B cell (primary cell): ENCODE measurements around the gene SASH1. TPM values are rescaled to one million over a fixed set of nuclear protein-coding genes. Genes with fewer than 3 reads are reported as not detected.

Experiments
- ATAC-seq: fragments of 200-7000 bp; cut with Tn5 transposase; one replicate; pipeline ENCODE4 v1.10.0; 2021; ENCODE audit warnings: low read depth, mild to moderate bottlenecking, moderate number of reproducible peaks, moderate library complexity
- CTCF ChIA-PET: fragments of 350-600 bp; sonication (Branson Sonifier 250); formaldehyde crosslinking; loops from one replicate; lab custom pipeline; 2021; ENCODE audit warnings: antibody characterized with exemption, inconsistent platforms; lab: Charles Lee
- POLR2A ChIA-PET: fragments of 350-600 bp; sonication (Branson Sonifier 250); formaldehyde crosslinking; loops from one replicate; lab custom pipeline; 2021; ENCODE audit warnings: antibody characterized with exemption; lab: Charles Lee
- DNase-seq: peaks from one replicate; pipeline ENCODE4 v3.0.0; 2013
- H2AFZ ChIP-seq: 2 replicates; pipeline ENCODE4 v1.6.1; 2012; ENCODE audit warnings: mild to moderate bottlenecking, low read depth, low read length; ENCODE audit not compliant: insufficient read depth, poor library complexity, severe bottlenecking
- H3K27ac ChIP-seq, 2 donors: 1 replicate in 1 of 2; 2 replicates in 1 of 2; pipeline ENCODE4 v1.5.1; 2012 to 2013; ENCODE audit warnings: low read length in 2 of 2, mild to moderate bottlenecking in 2 of 2, moderate library complexity in 1 of 2
- H3K27me3 ChIP-seq, 4 experiments: fragments of 200-600 bp in 1 of 4; sonication (generic) in 1 of 4; replicated peaks in 1 of 4; 1 replicate in 2 of 4; 2 replicates in 2 of 4; pipeline versions ENCODE4 v1.6.1 to v1.7.0; 2013 to 2016; ENCODE audit warnings: low read length in 3 of 4, mild to moderate bottlenecking in 2 of 4, mixed read lengths in 1 of 4, moderate library complexity in 1 of 4; ENCODE audit not compliant: insufficient read depth in 4 of 4, control insufficient read depth in 3 of 4; ENCODE audit errors: control extremely low read depth in 1 of 4
- H3K36me3 ChIP-seq, 2 experiments: replicated peaks in 1 of 2; 1 replicate in 1 of 2; 2 replicates in 1 of 2; pipeline versions ENCODE4 v1.6.1 to v1.7.1; 2013; ENCODE audit warnings: low read length in 1 of 2; ENCODE audit not compliant: insufficient read depth in 2 of 2, control insufficient read depth in 1 of 2; ENCODE audit errors: control extremely low read depth in 1 of 2, extremely low read depth in 1 of 2
- H3K4me1 ChIP-seq, 2 donors: fragments of 200-600 bp in 1 of 2; sonication (generic) in 1 of 2; 1 replicate in 1 of 2; 2 replicates in 1 of 2; pipeline versions ENCODE4 v1.5.1 to v1.6.1; 2013 to 2017; ENCODE audit warnings: low read length in 2 of 2; ENCODE audit not compliant: control insufficient read depth in 2 of 2, insufficient read depth in 2 of 2
- H3K4me2 ChIP-seq: replicated peaks from 2 replicates; pipeline ENCODE3; 2012; ENCODE audit warnings: mild to moderate bottlenecking, low read depth, low read length; ENCODE audit not compliant: poor library complexity, severe bottlenecking
- H3K4me3 ChIP-seq, 5 experiments: fragments of 200-600 bp in 1 of 5; sonication (generic) in 1 of 5; 1 replicate in 3 of 5; 2 replicates in 2 of 5; pipeline versions ENCODE4 v1.5.1 to v1.7.0; 2011 to 2016; ENCODE audit warnings: low read length in 4 of 5, mild to moderate bottlenecking in 4 of 5, low read depth in 2 of 5, control low read depth in 1 of 5, moderate library complexity in 1 of 5; ENCODE audit not compliant: insufficient read depth in 1 of 5; ENCODE audit errors: control extremely low read depth in 1 of 5, extremely low read depth in 1 of 5
- H3K79me2 ChIP-seq: fragments of 200-600 bp; sonication (generic); one replicate; pipeline ENCODE4 v1.6.0; 2016; ENCODE audit warnings: low read length; ENCODE audit not compliant: control insufficient read depth, insufficient read depth
- H3K9ac ChIP-seq: fragments of 200-600 bp; sonication (generic); 2 replicates; pipeline ENCODE4 v1.6.1; 2017; ENCODE audit warnings: mild to moderate bottlenecking, low read length, moderate library complexity
- H3K9me3 ChIP-seq, 3 donors: one replicate each; pipeline versions ENCODE4 v1.6.1 to v1.7.1; 2013; ENCODE audit warnings: low read length in 2 of 3; ENCODE audit not compliant: control insufficient read depth in 2 of 3, insufficient read depth in 1 of 3; ENCODE audit errors: control extremely low read depth in 1 of 3
- H4K20me1 ChIP-seq: 2 replicates; pipeline ENCODE4 v1.6.0; 2012; ENCODE audit warnings: mild to moderate bottlenecking, low read length; ENCODE audit not compliant: insufficient read depth, control insufficient read depth, poor library complexity, severe bottlenecking
- H3K27ac Mint-ChIP-seq: one replicate; pipeline ENCODE4 v1.8.0; 2021; ENCODE audit warnings: mixed read lengths
- H3K27me3 Mint-ChIP-seq: one replicate; pipeline ENCODE4 v1.8.0; 2021; ENCODE audit warnings: mixed read lengths
- H3K4me1 Mint-ChIP-seq: one replicate; pipeline ENCODE4 v1.8.0; 2021; ENCODE audit warnings: mixed read lengths
- H3K4me3 Mint-ChIP-seq: one replicate; pipeline ENCODE4 v1.8.0; 2021; ENCODE audit warnings: mixed read lengths
- H3K9me3 Mint-ChIP-seq: one replicate; pipeline ENCODE4 v1.8.0; 2022; ENCODE audit warnings: mixed read lengths; ENCODE audit not compliant: insufficient read depth
- CTCF ChIP-seq: fragments of 200-600 bp; IDR thresholded peaks from one replicate; pipeline ENCODE4 v1.8.0; 2022; ENCODE audit warnings: antibody characterized with exemption, mild to moderate bottlenecking
- EZH2 ChIP-seq: IDR thresholded peaks from 2 replicates; pipeline ENCODE4 v1.6.1; 2012; ENCODE audit warnings: borderline replicate concordance, low read depth, mild to moderate bottlenecking, moderate library complexity, low read length; ENCODE audit not compliant: insufficient read depth, poor library complexity, severe bottlenecking
- WGBS: methylation state at CpG from one replicate; pipeline ENCODE4 v1.1.5; 2013; ENCODE audit warnings: missing lambda C conversion rate; ENCODE audit not compliant: insufficient coverage; 5-methylcytosine and 5-hydroxymethylcytosine counted together
- intact Hi-C: fragments of 100-400 bp; cut with micrococcal nuclease; formaldehyde crosslinking; loops from one replicate; pipeline ENCODE4 v1.10.0; 2022
- polyA plus RNA-seq: library from polyadenylated mRNA; depleted of rRNA; stranded (reverse); fragments of >200 nt; gene quantifications from 2 replicates; pipeline ENCODE4 v1.2.3, GENCODE V29; 2012
- total RNA-seq, 2 donors: library from RNA; stranded (reverse); fragments of 120-200 nt in 1 of 2; gene quantifications; 1 replicate in 1 of 2; 2 replicates in 1 of 2; pipeline versions ENCODE4 v1.2.3 to v1.2.4, GENCODE V29; 2013 to 2022

The SASH1 gene
- total and polyA plus RNA-seq, 2 donors (not counting 1 experiment from before 2014, with no cell fraction given), result 0.01 to 0.07 TPM

GRCh38 chr6:148596891-148597455 is 254.3 kb downstream of the SASH1 start:
- 46% methylated on average over 2 of the region's 3 CpGs for WGBS
- no peaks in the 10 kb centered on the region for H3K4me1 Mint-ChIP-seq
- H3K4me2 ChIP-seq, result no peak overlapping the region
- ATAC-seq (no peak), DNase-seq (no peak)
- no peak overlapping the region for H3K27ac Mint-ChIP-seq
- H3K36me3 ChIP-seq, result no peaks in the 10 kb centered on the region
- no peak overlapping the region for H3K4me3 Mint-ChIP-seq
- intact Hi-C loops, result no loop called here
- H3K4me1 ChIP-seq, result no peaks in the 10 kb centered on the region
- ChIA-PET POLR2A (no interaction called here), CTCF (interaction anchor here (2.2 kb wide), 1 partner anchor 20 kb away, joined by 12 read pairs; no protein-coding TSS in a partner anchor)
- TF ChIP-seq EZH2 (no peak), CTCF (no peak)
- H3K9me3 Mint-ChIP-seq, result peaks cover 7% of the 10 kb centered on the region
- H3K27me3 ChIP-seq, result no peaks in the 10 kb centered on the region
- H3K27ac ChIP-seq, result no peak overlapping the region
- no peaks in the 10 kb centered on the region for H4K20me1 ChIP-seq
- H3K9me3 ChIP-seq, result peaks cover 0 to 4% (median 2%) of the 10 kb centered on the region in 3 donors
- no peak overlapping the region for H3K9ac ChIP-seq
- H3K4me3 ChIP-seq, result no peak overlapping the region
- no peaks in the 10 kb centered on the region for H3K27me3 Mint-ChIP-seq
- no peaks in the 10 kb centered on the region for H3K79me2 ChIP-seq
- no peak overlapping the region for H2AFZ ChIP-seq

DNA sequence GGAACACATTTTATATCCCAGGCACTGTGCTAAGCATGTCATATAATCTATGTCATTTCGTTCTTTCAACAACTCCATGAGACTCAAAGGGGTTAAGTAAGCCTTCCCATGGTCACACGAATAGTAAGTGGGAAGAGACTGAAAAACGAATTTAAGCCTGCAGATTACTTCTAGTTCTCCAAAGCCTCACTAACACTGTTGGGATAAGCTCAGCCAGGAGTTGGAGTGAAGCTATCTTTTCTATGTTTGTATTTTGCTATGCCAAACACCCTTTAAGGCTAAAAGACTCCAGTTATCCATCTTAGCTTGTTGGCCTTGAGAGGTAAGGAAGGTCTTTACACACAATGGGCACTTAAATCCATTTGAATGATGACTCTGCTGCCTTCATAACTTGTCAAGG is 256.1 kb downstream of the SASH1 start:
- H3K9ac ChIP-seq, result no peak overlapping the region
- Mint-ChIP-seq H3K27ac (no peak overlapping the region), H3K4me3 (no peak overlapping the region), H3K4me1 (no peaks in the 10 kb centered on the region), H3K27me3 (no peaks in the 10 kb centered on the region), H3K9me3 (peaks cover 12% of the 10 kb centered on the region)
- intact Hi-C loops, result no loop called here
- no peaks in the 10 kb centered on the region for H3K79me2 ChIP-seq
- H3K9me3 ChIP-seq, result peaks cover 0 to 4% (median 2%) of the 10 kb centered on the region in 3 donors
- CTCF ChIA-PET, result interaction anchor here (2.2 kb wide), 1 partner anchor 22 kb away, joined by 12 read pairs; no protein-coding TSS in a partner anchor
- no CpG with 5 or more reads among the region's 3 CpGs for WGBS
- H3K4me3 ChIP-seq, result no peak overlapping the region
- no peaks in the 10 kb centered on the region for H3K36me3 ChIP-seq
- no peak overlapping the region for H2AFZ ChIP-seq
- H3K4me2 ChIP-seq, result no peak overlapping the region
- H3K4me1 ChIP-seq, result no peaks in the 10 kb centered on the region
- no peak overlapping the region for H3K27ac ChIP-seq
- no peak for ATAC-seq
- no peaks in the 10 kb centered on the region for H3K27me3 ChIP-seq
- TF ChIP-seq CTCF (no peak), EZH2 (no peak)
- H4K20me1 ChIP-seq, result no peaks in the 10 kb centered on the region
- POLR2A ChIA-PET, result no interaction called here
- no peak for DNase-seq
